ENCODE measurements around the gene RTL10.
"Not testable (repeated sequence)": the region's sequence is repeated elsewhere in the genome, so short reads cannot be mapped to it uniquely, and the experiment has no call there.

Gene RTL10

GRCh38 chr22:19885841-19886592 is 31.3 kb upstream of the RTL10 start:
- no peak overlapping the region for H3K4me3 ChIP-seq (ENCODE audit: low read depth in 1 of 2, low read length in 2 of 2)
- peak overlapping the region; percentile 88 for H3K27ac ChIP-seq (ENCODE audit: low read length)
- H3K9me3 ChIP-seq (ENCODE audit: insufficient read depth, low read length, severe bottlenecking), result no peaks in the 10 kb centered on the region
- ATAC-seq (ENCODE audit: insufficient read depth, low read depth) (no peak), DNase-seq (no peak)
- TF ChIP-seq CTCF (IDR thresholded peaks at IDR 0.05; ENCODE audit: borderline replicate concordance, extremely low read depth, low read length, poor library complexity, severe bottlenecking) (no peak), EZH2 (IDR thresholded peaks at IDR 0.05; ENCODE audit: borderline replicate concordance, low read depth, low read length, severe bottlenecking) (no peak)
- no peaks in the 10 kb centered on the region for H4K20me1 ChIP-seq (ENCODE audit: insufficient read depth, low read length)
- peaks cover 46% of the 10 kb centered on the region for H3K4me1 ChIP-seq (ENCODE audit: insufficient read depth, low read length)
- H2AFZ ChIP-seq (ENCODE audit: low read depth, low read length), result no peak overlapping the region
- H3K9ac ChIP-seq (ENCODE audit: low read depth, low read length), result peak overlapping the region; percentile 37
- H3K36me3 ChIP-seq (ENCODE audit: insufficient read depth, low read length), result no peaks in the 10 kb centered on the region
- no peak overlapping the region for H3K4me2 ChIP-seq (ENCODE audit: insufficient read depth, low read length)
- 0 out of 2 replicates have a peak, but pooled peaks cover 2% of the 10 kb centered on the region for H3K79me2 ChIP-seq (ENCODE audit: insufficient read depth, low read length)
- H3K27me3 ChIP-seq (ENCODE audit: insufficient read depth, low read length, poor library complexity), result no peaks in the 10 kb centered on the region

- H2AFZ ChIP-seq (ENCODE audit: low read depth, low read length), result no peak overlapping the region
- no peak overlapping the region; the same call in 1 of the 2 replicates for H3K9ac ChIP-seq (ENCODE audit: low read depth, low read length)
- TF ChIP-seq CTCF (IDR thresholded peaks at IDR 0.05; ENCODE audit: borderline replicate concordance, extremely low read depth, low read length, poor library complexity, severe bottlenecking), result no peak
- no peak for TF ChIP-seq EZH2 (IDR thresholded peaks at IDR 0.05; ENCODE audit: borderline replicate concordance, low read depth, low read length, severe bottlenecking)
- no peaks in the 10 kb centered on the region for H3K9me3 ChIP-seq (ENCODE audit: insufficient read depth, low read length, severe bottlenecking)
- no peak for ATAC-seq (ENCODE audit: insufficient read depth, low read depth)
- peaks cover 37% of the 10 kb centered on the region for H3K4me1 ChIP-seq (ENCODE audit: insufficient read depth, low read length)
- H3K79me2 ChIP-seq (ENCODE audit: insufficient read depth, low read length), result 0 out of 2 replicates have a peak, but pooled peaks cover 2% of the 10 kb centered on the region
- H3K27ac ChIP-seq (ENCODE audit: low read length), result peak overlapping the region; percentile 88
- no peak overlapping the region for H3K4me3 ChIP-seq (ENCODE audit: low read depth in 1 of 2, low read length in 2 of 2)
- no peak for DNase-seq
- H3K27me3 ChIP-seq (ENCODE audit: insufficient read depth, low read length, poor library complexity), result no peaks in the 10 kb centered on the region
- no peaks in the 10 kb centered on the region for H3K36me3 ChIP-seq (ENCODE audit: insufficient read depth, low read length)
- no peaks in the 10 kb centered on the region for H4K20me1 ChIP-seq (ENCODE audit: insufficient read depth, low read length)
- H3K4me2 ChIP-seq (ENCODE audit: insufficient read depth, low read length), result no peak overlapping the region
Observed at GRCh38 chr22:19884954-19885751, 30.5 kb upstream of the RTL10 start.

- Histone ChIP-seq H3K4me2 (ENCODE audit: insufficient read depth, low read length) (no peak overlapping the region), H3K27ac (ENCODE audit: low read length) (peak overlapping the region; percentile 57), H3K36me3 (ENCODE audit: insufficient read depth, low read length) (no peaks in the 10 kb centered on the region), H3K79me2 (ENCODE audit: insufficient read depth, low read length) (no peaks in the 10 kb centered on the region), H3K4me3 (ENCODE audit: low read depth in 1 of 2, low read length in 2 of 2) (no peak overlapping the region), H3K9ac (ENCODE audit: low read depth, low read length) (no peak overlapping the region; the same call in 1 of the 2 replicates), H3K9me3 (ENCODE audit: insufficient read depth, low read length, severe bottlenecking) (no peaks in the 10 kb centered on the region), H3K27me3 (ENCODE audit: insufficient read depth, low read length, poor library complexity) (no peaks in the 10 kb centered on the region), H2AFZ (ENCODE audit: low read depth, low read length) (no peak overlapping the region), H3K4me1 (ENCODE audit: insufficient read depth, low read length) (peaks cover 29% of the 10 kb centered on the region), H4K20me1 (ENCODE audit: insufficient read depth, low read length) (no peaks in the 10 kb centered on the region)
- TF ChIP-seq CTCF (IDR thresholded peaks at IDR 0.05; ENCODE audit: borderline replicate concordance, extremely low read depth, low read length, poor library complexity, severe bottlenecking) (no peak), EZH2 (IDR thresholded peaks at IDR 0.05; ENCODE audit: borderline replicate concordance, low read depth, low read length, severe bottlenecking) (no peak)
- DNase-seq (no peak), ATAC-seq (ENCODE audit: insufficient read depth, low read depth) (no peak)
Observed at GRCh38 chr22:19884161-19884953, 29.7 kb upstream of the RTL10 start.

- H3K36me3 ChIP-seq (ENCODE audit: insufficient read depth, low read length); H3K9ac ChIP-seq (ENCODE audit: low read depth, low read length); H3K79me2 ChIP-seq (ENCODE audit: insufficient read depth, low read length); H3K27ac ChIP-seq (ENCODE audit: low read length); H4K20me1 ChIP-seq (ENCODE audit: insufficient read depth, low read length); H3K4me3 ChIP-seq (ENCODE audit: low read depth in 1 of 2, low read length in 2 of 2); H3K9me3 ChIP-seq (ENCODE audit: insufficient read depth, low read length, severe bottlenecking); H2AFZ ChIP-seq (ENCODE audit: low read depth, low read length); H3K27me3 ChIP-seq (ENCODE audit: insufficient read depth, low read length, poor library complexity); H3K4me2 ChIP-seq (ENCODE audit: insufficient read depth, low read length); DNase-seq; ATAC-seq (ENCODE audit: insufficient read depth, low read depth): not testable (repeated sequence)
- peaks cover 24% of the 10 kb centered on the region for H3K4me1 ChIP-seq (ENCODE audit: insufficient read depth, low read length)
Observed at GRCh38 chr22:19883446-19883845, 28.8 kb upstream of the RTL10 start.
